GM23338 (cell line): ENCODE data around the gene C10orf105. TPM values are rescaled to one million over a fixed set of nuclear protein-coding genes. Genes with fewer than 3 reads are reported as not detected.

Source experiments
- ATAC-seq: fragments of 200-7000 bp; cut with Tn5 transposase; 3 replicates; pipeline ENCODE4 v1.9.1; 2020
- DNase-seq: peaks from one replicate; pipeline ENCODE4 v3.0.0-alpha.2; 2015; ENCODE audit warnings: low spot score
- H2AFZ ChIP-seq: fragments of 200-600 bp; sonication (generic); 2 replicates; pipeline ENCODE4 v1.8.0; 2016; ENCODE audit warnings: antibody characterized with exemption, mild to moderate bottlenecking, moderate library complexity
- H3F3A ChIP-seq: fragments of 200-600 bp; sonication (generic); replicated peaks from 2 replicates; pipeline ENCODE4 v1.8.0; 2017; ENCODE audit warnings: antibody characterized with exemption, mixed run types, low read depth
- H3K27ac ChIP-seq: fragments of 200-600 bp; sonication (generic); 2 replicates; pipeline ENCODE4 v1.6.1; 2016; ENCODE audit warnings: low read depth
- H3K27me3 ChIP-seq: fragments of 200-600 bp; sonication (generic); 2 replicates; pipeline ENCODE4 v1.8.0; 2016; ENCODE audit warnings: mild to moderate bottlenecking, mixed run types, moderate library complexity; ENCODE audit not compliant: insufficient read depth
- H3K36me3 ChIP-seq: fragments of 200-600 bp; sonication (generic); 2 replicates; pipeline ENCODE4 v1.8.0; 2016; ENCODE audit warnings: mild to moderate bottlenecking; ENCODE audit not compliant: insufficient read depth
- H3K4me1 ChIP-seq: fragments of 200-600 bp; sonication (generic); 2 replicates; pipeline ENCODE4 v1.8.0; 2016; ENCODE audit warnings: mild to moderate bottlenecking, moderate library complexity; ENCODE audit not compliant: insufficient read depth
- H3K4me2 ChIP-seq: fragments of 200-600 bp; sonication (generic); 2 replicates; pipeline ENCODE4 v1.7.1; 2017; ENCODE audit warnings: mixed run types
- H3K4me3 ChIP-seq: fragments of 200-600 bp; sonication (generic); 2 replicates; pipeline ENCODE4 v1.6.1; 2016; ENCODE audit warnings: mixed run types
- H3K79me2 ChIP-seq: fragments of 200-600 bp; sonication (generic); replicated peaks from 2 replicates; pipeline ENCODE4 v1.8.0; 2017; ENCODE audit warnings: mild to moderate bottlenecking; ENCODE audit not compliant: insufficient read depth
- H3K9me2 ChIP-seq: fragments of 200-600 bp; sonication (generic); 2 replicates; pipeline ENCODE4 v1.8.0; 2017; ENCODE audit not compliant: insufficient read depth
- H4K20me1 ChIP-seq: fragments of 200-600 bp; sonication (generic); replicated peaks from 2 replicates; pipeline ENCODE4 v1.8.0; 2017; ENCODE audit warnings: mild to moderate bottlenecking; ENCODE audit not compliant: insufficient read depth
- H3K27ac Mint-ChIP-seq: 2 replicates; pipeline ENCODE4 v1.8.0; 2020; ENCODE audit warnings: inconsistent platforms, mild to moderate bottlenecking, moderate library complexity, mixed read lengths
- H3K27me3 Mint-ChIP-seq: 3 replicates; pipeline ENCODE4 v1.8.0; 2022; ENCODE audit warnings: low read depth, mild to moderate bottlenecking, moderate library complexity, mixed read lengths, inconsistent platforms; ENCODE audit not compliant: insufficient read depth, poor library complexity
- H3K36me3 Mint-ChIP-seq: 3 replicates; pipeline ENCODE4 v1.8.0; 2021; ENCODE audit warnings: low read depth, mild to moderate bottlenecking, inconsistent platforms, moderate library complexity, mixed read lengths
- H3K4me1 Mint-ChIP-seq: 3 replicates; pipeline ENCODE4 v1.8.0; 2020; ENCODE audit warnings: mild to moderate bottlenecking, inconsistent platforms, mixed read lengths
- H3K4me3 Mint-ChIP-seq: 3 replicates; pipeline ENCODE4 v1.8.0; 2021; ENCODE audit warnings: moderate library complexity, mild to moderate bottlenecking, inconsistent platforms, mixed read lengths
- H3K9me3 Mint-ChIP-seq: 3 replicates; pipeline ENCODE4 v1.8.0; 2020; ENCODE audit warnings: moderate library complexity, mild to moderate bottlenecking, inconsistent platforms, mixed read lengths
- CREB1 ChIP-seq: fragments of 250-450 bp; sonication (Bioruptor Pico); IDR thresholded peaks from 2 replicates; pipeline ENCODE4 v1.5.0; 2020; ENCODE audit warnings: low read depth, mild to moderate bottlenecking, moderate library complexity
- EZH2phosphoT487 ChIP-seq: fragments of 200-600 bp; sonication (generic); IDR thresholded peaks from one replicate; pipeline ENCODE4 v1.8.1; 2018; ENCODE audit warnings: antibody characterized with exemption; ENCODE audit not compliant: unreplicated experiment
- NANOG ChIP-seq: IDR thresholded peaks from 2 replicates; pipeline ENCODE4 v1.6.1; 2016; ENCODE audit warnings: antibody characterized with exemption, borderline replicate concordance
- POLR2AphosphoS5 ChIP-seq: IDR thresholded peaks from 2 replicates; pipeline ENCODE4 v1.6.1; 2016; ENCODE audit warnings: antibody characterized with exemption, low read depth
- ZNF114 ChIP-seq: fragments of 250-450 bp; sonication (Bioruptor Pico); IDR thresholded peaks from 2 replicates; pipeline ENCODE4 v1.5.0; 2020; ENCODE audit warnings: mild to moderate bottlenecking, moderate library complexity
- polyA plus RNA-seq: library from polyadenylated mRNA; unstranded; fragments of >200 nt; fragmentation: Nextera tagmentation; extraction: Ambion mirVana; gene quantifications from 2 replicates; pipeline ENCODE4 v1.2.1, GENCODE V29; 2016
- total RNA-seq: library from RNA; depleted of rRNA; stranded (reverse); fragments of >200 nt; shearing (Covaris generic); gene quantifications from 2 replicates; pipeline ENCODE4 v1.2.3, GENCODE V29; 2014
- TF ChIP-seq, protein P1 (sequence below): IDR thresholded peaks from one replicate; pipeline ENCODE4 v1.6.1; 2018; ENCODE audit warnings: antibody characterized with exemption; ENCODE audit not compliant: unreplicated experiment
- TF ChIP-seq, protein P2 (sequence below): IDR thresholded peaks from 2 replicates; pipeline ENCODE4 v1.6.1; 2016; ENCODE audit warnings: antibody characterized with exemption
- TF ChIP-seq, protein P3 (sequence below), 2 experiments: fragments of 200-600 bp in 1 of 2; sonication (generic) in 1 of 2; conservative IDR thresholded peaks; 2 replicates each; pipeline versions ENCODE4 v1.5.1 to v1.6.1; 2016 to 2017; ENCODE audit warnings: antibody characterized with exemption in 2 of 2, low read depth in 2 of 2, mild to moderate bottlenecking in 2 of 2, moderate library complexity in 1 of 2
- TF ChIP-seq, protein P4 (sequence below): fragments of 250-450 bp; sonication (Bioruptor Pico); IDR thresholded peaks from 2 replicates; pipeline ENCODE4 v1.5.0; 2020; ENCODE audit warnings: mild to moderate bottlenecking, moderate library complexity

C10orf105 gene
- total and polyA plus RNA-seq, 2 experiments from 2014 or later: 0.15 to 0.17 TPM

DNA sequence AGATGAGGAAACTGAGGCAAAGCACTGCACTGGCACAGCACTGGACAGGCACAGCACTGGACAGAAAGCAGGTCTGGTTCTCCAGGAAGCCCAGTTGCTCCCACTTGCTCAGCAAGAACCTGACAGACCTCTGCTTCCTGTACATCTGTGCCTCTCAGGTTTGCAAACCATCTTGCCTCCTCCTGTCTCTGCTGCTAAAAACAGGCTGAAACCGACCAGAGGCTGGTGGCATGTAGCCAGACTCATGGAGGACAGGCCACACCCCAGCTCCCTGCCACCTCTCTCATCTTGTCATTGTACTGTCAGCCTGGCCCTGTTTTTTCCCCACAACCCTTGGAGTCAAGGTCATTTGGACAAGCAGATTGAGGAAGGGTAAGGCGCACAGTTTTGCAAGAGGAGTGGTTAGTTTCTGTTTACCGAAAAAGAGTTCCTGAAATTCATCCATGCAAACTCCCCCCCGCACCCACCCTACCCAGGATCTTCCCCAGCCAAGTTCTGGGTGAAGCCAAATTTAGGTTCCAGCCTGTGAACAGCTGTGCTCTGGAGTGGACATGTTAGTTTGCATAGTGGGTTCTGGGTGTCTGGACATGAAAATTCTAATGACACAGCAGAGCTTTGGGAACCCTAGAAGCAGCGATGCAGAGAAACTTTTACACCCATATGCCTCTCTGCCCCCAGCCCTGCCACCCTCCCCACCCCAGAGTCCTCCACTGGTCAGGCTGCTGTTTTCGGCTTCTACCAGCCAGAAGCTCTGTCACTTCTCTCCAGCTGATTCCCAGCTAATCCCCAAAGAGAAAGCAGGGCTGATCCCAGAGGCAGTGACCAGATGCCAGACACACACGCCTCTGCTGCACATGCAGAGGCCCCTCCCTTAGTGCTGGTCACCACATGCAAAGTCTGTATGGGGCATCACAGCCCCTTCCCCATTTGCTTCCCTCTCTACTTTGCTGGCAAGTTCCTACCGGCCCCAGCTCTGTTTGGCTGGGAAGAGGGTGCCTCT, 8.5 kb upstream of the C10orf105 start (continued):
- TF ChIP-seq, protein P1, sequence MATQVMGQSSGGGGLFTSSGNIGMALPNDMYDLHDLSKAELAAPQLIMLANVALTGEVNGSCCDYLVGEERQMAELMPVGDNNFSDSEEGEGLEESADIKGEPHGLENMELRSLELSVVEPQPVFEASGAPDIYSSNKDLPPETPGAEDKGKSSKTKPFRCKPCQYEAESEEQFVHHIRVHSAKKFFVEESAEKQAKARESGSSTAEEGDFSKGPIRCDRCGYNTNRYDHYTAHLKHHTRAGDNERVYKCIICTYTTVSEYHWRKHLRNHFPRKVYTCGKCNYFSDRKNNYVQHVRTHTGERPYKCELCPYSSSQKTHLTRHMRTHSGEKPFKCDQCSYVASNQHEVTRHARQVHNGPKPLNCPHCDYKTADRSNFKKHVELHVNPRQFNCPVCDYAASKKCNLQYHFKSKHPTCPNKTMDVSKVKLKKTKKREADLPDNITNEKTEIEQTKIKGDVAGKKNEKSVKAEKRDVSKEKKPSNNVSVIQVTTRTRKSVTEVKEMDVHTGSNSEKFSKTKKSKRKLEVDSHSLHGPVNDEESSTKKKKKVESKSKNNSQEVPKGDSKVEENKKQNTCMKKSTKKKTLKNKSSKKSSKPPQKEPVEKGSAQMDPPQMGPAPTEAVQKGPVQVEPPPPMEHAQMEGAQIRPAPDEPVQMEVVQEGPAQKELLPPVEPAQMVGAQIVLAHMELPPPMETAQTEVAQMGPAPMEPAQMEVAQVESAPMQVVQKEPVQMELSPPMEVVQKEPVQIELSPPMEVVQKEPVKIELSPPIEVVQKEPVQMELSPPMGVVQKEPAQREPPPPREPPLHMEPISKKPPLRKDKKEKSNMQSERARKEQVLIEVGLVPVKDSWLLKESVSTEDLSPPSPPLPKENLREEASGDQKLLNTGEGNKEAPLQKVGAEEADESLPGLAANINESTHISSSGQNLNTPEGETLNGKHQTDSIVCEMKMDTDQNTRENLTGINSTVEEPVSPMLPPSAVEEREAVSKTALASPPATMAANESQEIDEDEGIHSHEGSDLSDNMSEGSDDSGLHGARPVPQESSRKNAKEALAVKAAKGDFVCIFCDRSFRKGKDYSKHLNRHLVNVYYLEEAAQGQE: no peak
- TF ChIP-seq, protein P2, sequence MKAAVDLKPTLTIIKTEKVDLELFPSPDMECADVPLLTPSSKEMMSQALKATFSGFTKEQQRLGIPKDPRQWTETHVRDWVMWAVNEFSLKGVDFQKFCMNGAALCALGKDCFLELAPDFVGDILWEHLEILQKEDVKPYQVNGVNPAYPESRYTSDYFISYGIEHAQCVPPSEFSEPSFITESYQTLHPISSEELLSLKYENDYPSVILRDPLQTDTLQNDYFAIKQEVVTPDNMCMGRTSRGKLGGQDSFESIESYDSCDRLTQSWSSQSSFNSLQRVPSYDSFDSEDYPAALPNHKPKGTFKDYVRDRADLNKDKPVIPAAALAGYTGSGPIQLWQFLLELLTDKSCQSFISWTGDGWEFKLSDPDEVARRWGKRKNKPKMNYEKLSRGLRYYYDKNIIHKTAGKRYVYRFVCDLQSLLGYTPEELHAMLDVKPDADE: no peak
- no peak for TF ChIP-seq NANOG
- no peak for TF ChIP-seq ZNF114
- TF ChIP-seq CREB1 (CRISPR knock-in tag): no peak
- no peak for TF ChIP-seq POLR2AphosphoS5
- TF ChIP-seq, protein P3, sequence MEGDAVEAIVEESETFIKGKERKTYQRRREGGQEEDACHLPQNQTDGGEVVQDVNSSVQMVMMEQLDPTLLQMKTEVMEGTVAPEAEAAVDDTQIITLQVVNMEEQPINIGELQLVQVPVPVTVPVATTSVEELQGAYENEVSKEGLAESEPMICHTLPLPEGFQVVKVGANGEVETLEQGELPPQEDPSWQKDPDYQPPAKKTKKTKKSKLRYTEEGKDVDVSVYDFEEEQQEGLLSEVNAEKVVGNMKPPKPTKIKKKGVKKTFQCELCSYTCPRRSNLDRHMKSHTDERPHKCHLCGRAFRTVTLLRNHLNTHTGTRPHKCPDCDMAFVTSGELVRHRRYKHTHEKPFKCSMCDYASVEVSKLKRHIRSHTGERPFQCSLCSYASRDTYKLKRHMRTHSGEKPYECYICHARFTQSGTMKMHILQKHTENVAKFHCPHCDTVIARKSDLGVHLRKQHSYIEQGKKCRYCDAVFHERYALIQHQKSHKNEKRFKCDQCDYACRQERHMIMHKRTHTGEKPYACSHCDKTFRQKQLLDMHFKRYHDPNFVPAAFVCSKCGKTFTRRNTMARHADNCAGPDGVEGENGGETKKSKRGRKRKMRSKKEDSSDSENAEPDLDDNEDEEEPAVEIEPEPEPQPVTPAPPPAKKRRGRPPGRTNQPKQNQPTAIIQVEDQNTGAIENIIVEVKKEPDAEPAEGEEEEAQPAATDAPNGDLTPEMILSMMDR (conservative IDR thresholded peaks at IDR 0.05; ENCODE audit: low read depth in 2 of 2): no peak

DNA sequence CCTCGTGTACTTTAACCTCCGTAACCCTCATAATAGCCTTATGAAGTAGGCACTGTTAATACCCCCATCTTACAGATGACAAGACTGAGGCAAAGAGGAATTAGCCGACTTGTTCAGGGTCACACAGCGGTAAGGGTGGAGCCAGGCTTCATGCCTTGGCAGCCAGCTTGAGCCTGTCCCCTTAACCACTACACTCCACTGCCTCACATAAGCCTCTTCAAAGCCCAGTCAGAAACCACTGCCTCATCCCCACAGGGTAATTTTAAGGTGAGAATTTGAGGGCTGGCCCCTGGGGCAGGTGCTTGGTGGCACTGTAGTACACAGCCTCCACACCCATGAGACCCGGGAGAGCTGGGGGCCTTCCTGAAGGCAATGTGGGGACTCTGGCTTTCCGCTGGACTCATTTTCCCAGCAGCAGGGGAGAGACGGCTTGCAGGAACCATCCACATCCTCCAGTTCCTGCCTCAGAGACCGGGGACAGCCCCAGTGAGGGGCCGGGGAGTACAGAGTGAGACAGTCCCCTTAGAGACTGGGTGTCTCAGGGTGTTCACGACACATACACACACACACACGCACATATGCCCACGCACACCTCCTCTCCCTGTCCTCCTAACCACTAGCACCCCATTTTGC, 7.6 kb upstream of the C10orf105 start:
- H3K27me3 ChIP-seq: no peaks in the 10 kb centered on the region
- no peaks in the 10 kb centered on the region for H3F3A ChIP-seq
- Mint-ChIP-seq H3K36me3 (no peaks in the 10 kb centered on the region), H3K4me1 (peaks cover 6% of the 10 kb centered on the region; the same call in 2 of the 3 replicates), H3K9me3 (no peaks in the 10 kb centered on the region), H3K27ac (no peak overlapping the region), H3K4me3 (no peak overlapping the region), H3K27me3 (peaks cover 20% of the 10 kb centered on the region)
- no peak overlapping the region for H3K4me2 ChIP-seq
- H3K79me2 ChIP-seq: no peaks in the 10 kb centered on the region
- H3K36me3 ChIP-seq: no peaks in the 10 kb centered on the region
- no peaks in the 10 kb centered on the region for H3K9me2 ChIP-seq
- no peaks in the 10 kb centered on the region for H3K4me1 ChIP-seq
- H4K20me1 ChIP-seq: no peaks in the 10 kb centered on the region
- DNase-seq (no peak), ATAC-seq (no peak)
- H3K4me3 ChIP-seq: no peak overlapping the region
- no peak overlapping the region for H2AFZ ChIP-seq
- H3K27ac ChIP-seq: no peak overlapping the region
- TF ChIP-seq ZNF114 (no peak), EZH2phosphoT487 (no peak), CREB1 (CRISPR knock-in tag) (no peak)
- TF ChIP-seq, protein P4, sequence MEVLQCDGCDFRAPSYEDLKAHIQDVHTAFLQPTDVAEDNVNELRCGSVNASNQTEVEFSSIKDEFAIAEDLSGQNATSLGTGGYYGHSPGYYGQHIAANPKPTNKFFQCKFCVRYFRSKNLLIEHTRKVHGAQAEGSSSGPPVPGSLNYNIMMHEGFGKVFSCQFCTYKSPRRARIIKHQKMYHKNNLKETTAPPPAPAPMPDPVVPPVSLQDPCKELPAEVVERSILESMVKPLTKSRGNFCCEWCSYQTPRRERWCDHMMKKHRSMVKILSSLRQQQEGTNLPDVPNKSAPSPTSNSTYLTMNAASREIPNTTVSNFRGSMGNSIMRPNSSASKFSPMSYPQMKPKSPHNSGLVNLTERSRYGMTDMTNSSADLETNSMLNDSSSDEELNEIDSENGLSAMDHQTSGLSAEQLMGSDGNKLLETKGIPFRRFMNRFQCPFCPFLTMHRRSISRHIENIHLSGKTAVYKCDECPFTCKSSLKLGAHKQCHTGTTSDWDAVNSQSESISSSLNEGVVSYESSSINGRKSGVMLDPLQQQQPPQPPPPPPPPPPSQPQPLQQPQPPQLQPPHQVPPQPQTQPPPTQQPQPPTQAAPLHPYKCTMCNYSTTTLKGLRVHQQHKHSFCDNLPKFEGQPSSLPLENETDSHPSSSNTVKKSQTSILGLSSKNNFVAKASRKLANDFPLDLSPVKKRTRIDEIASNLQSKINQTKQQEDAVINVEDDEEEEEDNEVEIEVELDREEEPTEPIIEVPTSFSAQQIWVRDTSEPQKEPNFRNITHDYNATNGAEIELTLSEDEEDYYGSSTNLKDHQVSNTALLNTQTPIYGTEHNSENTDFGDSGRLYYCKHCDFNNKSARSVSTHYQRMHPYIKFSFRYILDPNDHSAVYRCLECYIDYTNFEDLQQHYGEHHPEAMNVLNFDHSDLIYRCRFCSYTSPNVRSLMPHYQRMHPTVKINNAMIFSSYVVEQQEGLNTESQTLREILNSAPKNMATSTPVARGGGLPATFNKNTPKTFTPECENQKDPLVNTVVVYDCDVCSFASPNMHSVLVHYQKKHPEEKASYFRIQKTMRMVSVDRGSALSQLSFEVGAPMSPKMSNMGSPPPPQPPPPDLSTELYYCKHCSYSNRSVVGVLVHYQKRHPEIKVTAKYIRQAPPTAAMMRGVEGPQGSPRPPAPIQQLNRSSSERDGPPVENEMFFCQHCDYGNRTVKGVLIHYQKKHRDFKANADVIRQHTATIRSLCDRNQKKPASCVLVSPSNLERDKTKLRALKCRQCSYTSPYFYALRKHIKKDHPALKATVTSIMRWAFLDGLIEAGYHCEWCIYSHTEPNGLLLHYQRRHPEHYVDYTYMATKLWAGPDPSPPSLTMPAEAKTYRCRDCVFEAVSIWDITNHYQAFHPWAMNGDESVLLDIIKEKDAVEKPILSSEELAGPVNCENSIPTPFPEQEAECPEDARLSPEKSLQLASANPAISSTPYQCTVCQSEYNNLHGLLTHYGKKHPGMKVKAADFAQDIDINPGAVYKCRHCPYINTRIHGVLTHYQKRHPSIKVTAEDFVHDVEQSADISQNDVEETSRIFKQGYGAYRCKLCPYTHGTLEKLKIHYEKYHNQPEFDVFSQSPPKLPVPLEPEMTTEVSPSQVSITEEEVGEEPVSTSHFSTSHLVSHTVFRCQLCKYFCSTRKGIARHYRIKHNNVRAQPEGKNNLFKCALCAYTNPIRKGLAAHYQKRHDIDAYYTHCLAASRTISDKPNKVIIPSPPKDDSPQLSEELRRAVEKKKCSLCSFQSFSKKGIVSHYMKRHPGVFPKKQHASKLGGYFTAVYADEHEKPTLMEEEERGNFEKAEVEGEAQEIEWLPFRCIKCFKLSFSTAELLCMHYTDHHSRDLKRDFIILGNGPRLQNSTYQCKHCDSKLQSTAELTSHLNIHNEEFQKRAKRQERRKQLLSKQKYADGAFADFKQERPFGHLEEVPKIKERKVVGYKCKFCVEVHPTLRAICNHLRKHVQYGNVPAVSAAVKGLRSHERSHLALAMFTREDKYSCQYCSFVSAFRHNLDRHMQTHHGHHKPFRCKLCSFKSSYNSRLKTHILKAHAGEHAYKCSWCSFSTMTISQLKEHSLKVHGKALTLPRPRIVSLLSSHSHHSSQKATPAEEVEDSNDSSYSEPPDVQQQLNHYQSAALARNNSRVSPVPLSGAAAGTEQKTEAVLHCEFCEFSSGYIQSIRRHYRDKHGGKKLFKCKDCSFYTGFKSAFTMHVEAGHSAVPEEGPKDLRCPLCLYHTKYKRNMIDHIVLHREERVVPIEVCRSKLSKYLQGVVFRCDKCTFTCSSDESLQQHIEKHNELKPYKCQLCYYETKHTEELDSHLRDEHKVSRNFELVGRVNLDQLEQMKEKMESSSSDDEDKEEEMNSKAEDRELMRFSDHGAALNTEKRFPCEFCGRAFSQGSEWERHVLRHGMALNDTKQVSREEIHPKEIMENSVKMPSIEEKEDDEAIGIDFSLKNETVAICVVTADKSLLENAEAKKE: no peak
